ENCODE data around the gene TMEM41B. TPM values are rescaled to one million over a fixed set of nuclear protein-coding genes. Genes with fewer than 3 reads are reported as not detected.
A peak's percentile ranks its signal among the peaks of the same experiment; 100 is the strongest.

TMEM41B gene
- total RNA-seq, 1 donor from 2014 or later, result 45.8 TPM

- no peak for DNase-seq (ENCODE audit: low read depth, low spot score)
Measured at GRCh38 chr11:9310485-9311090, 3.8 kb downstream of the TMEM41B start.

- DNase-seq (ENCODE audit: low read depth, low spot score), result no peak
Measured at GRCh38 chr11:9304178-9304577, 10.2 kb downstream of the TMEM41B start.

GRCh38 chr11:9302448-9302847 lies 11.9 kb downstream of the TMEM41B start:
- DNase-seq (ENCODE audit: low read depth, low spot score), result no peak

GRCh38 chr11:9301720-9302119 lies 12.7 kb downstream of the TMEM41B start:
- DNase-seq (ENCODE audit: low read depth, low spot score), result no peak

GRCh38 chr11:9293646-9294045 lies 20.7 kb downstream of the TMEM41B start:
- DNase-seq (ENCODE audit: low read depth, low spot score), result no peak

GRCh38 chr11:9285850-9286587 lies 28.4 kb downstream of the TMEM41B start:
- no peak for DNase-seq (ENCODE audit: low read depth, low spot score)

GRCh38 chr11:9280655-9281301 lies 33.6 kb downstream of the TMEM41B start:
- no peak for DNase-seq (ENCODE audit: low read depth, low spot score)

- no peak for DNase-seq (ENCODE audit: low read depth, low spot score)
Measured at GRCh38 chr11:9277176-9277575, 37.2 kb downstream of the TMEM41B start.

GRCh38 chr11:9276571-9276970 lies 37.8 kb downstream of the TMEM41B start:
- no peak for DNase-seq (ENCODE audit: low read depth, low spot score)

GRCh38 chr11:9274499-9275258 lies 39.7 kb downstream of the TMEM41B start:
- DNase-seq (ENCODE audit: low read depth, low spot score), result no peak

GRCh38 chr11:9273376-9274336 lies 40.7 kb downstream of the TMEM41B start:
- DNase-seq (ENCODE audit: low read depth, low spot score), result no peak

- DNase-seq (ENCODE audit: low read depth, low spot score), result no peak
Measured at GRCh38 chr11:9269492-9270013, 44.8 kb downstream of the TMEM41B start.

GRCh38 chr11:9267680-9268079 lies 46.7 kb downstream of the TMEM41B start:
- DNase-seq (ENCODE audit: low read depth, low spot score), result no peak

GRCh38 chr11:9266926-9267325 lies 47.5 kb downstream of the TMEM41B start:
- DNase-seq (ENCODE audit: low read depth, low spot score), result no peak

GRCh38 chr11:9266132-9266736 lies 48.2 kb downstream of the TMEM41B start:
- no peak for DNase-seq (ENCODE audit: low read depth, low spot score)

- DNase-seq (ENCODE audit: low read depth, low spot score), result peak; percentile 57
Measured at GRCh38 chr11:9265211-9266131, 48.9 kb downstream of the TMEM41B start, which contains the start of gene DENND5A. Gene DENND5A, minus strand, starts transcription at chr11:9265350. Its CDS starts 281 bp downstream, at chr11:9265069.

GRCh38 chr11:9264316-9265210 lies 49.8 kb downstream of the TMEM41B start:
- peak; percentile 40 for DNase-seq (ENCODE audit: low read depth, low spot score)

- DNase-seq (ENCODE audit: low read depth, low spot score), result no peak
Measured at GRCh38 chr11:9263840-9264315, 50.5 kb downstream of the TMEM41B start.
